Stimulated activated naive CD8-positive, alpha-beta T cell treated with anti-CD3 and anti-CD28 coated beads, Interleukin-15, amount 100 ng/mL, for 72 hours (primary cell): ENCODE data around the gene SLC9C1.

Experiments used
- ATAC-seq: fragments of 150-1000 bp; cut with Tn5 transposase; 2 replicates; pipeline ENCODE4 v1.10.0; 2021; ENCODE audit warnings: mild to moderate bottlenecking, moderate library complexity
- DNase-seq, 2 donors: peaks; one replicate each; pipeline ENCODE4 v3.0.0; 2021 to 2022
- H3K27ac Mint-ChIP-seq, 2 donors: one replicate each; pipeline ENCODE4 v1.8.0; 2022; ENCODE audit warnings: mild to moderate bottlenecking in 2 of 2, mixed read lengths in 2 of 2, moderate library complexity in 2 of 2
- H3K27me3 Mint-ChIP-seq: one replicate; pipeline ENCODE4 v1.8.0; 2022; ENCODE audit warnings: mixed read lengths
- H3K4me1 Mint-ChIP-seq: one replicate; pipeline ENCODE4 v1.8.0; 2022; ENCODE audit warnings: mild to moderate bottlenecking, mixed read lengths
- H3K4me3 Mint-ChIP-seq, 2 donors: one replicate each; pipeline ENCODE4 v1.8.0; 2022; ENCODE audit warnings: mild to moderate bottlenecking in 2 of 2, mixed read lengths in 2 of 2, moderate library complexity in 1 of 2
- H3K9me3 Mint-ChIP-seq, 2 donors: one replicate each; pipeline ENCODE4 v1.8.0; 2022; ENCODE audit warnings: mixed read lengths in 2 of 2

SLC9C1 gene

GRCh38 chr3:112293368-112294321, at the start of gene SLC9C1:
TSS of gene SLC9C1 (minus strand) at chr3:112294216. CDS start at chr3:112286791, 7,425 bp downstream.
- no peaks in the 10 kb centered on the region for H3K9me3 Mint-ChIP-seq
- H3K27ac Mint-ChIP-seq: peak within 1 kb of the TSS in 1 of 2 donors; percentile 80
- H3K27me3 Mint-ChIP-seq: no peaks in the 10 kb centered on the region
- peak; percentile 81 for ATAC-seq
- peak in 1 of 2 donors; percentile 30 for DNase-seq
- H3K4me1 Mint-ChIP-seq: peaks cover 24% of the 10 kb centered on the region
- H3K4me3 Mint-ChIP-seq: peak within 1 kb of the TSS; percentile 48 to 67

- ATAC-seq (no peak), DNase-seq (no peak)
- no peaks in the 10 kb centered on the region for H3K9me3 Mint-ChIP-seq
- no peak overlapping the region for H3K27ac Mint-ChIP-seq
- H3K4me3 Mint-ChIP-seq: no peak overlapping the region
- H3K4me1 Mint-ChIP-seq: peaks cover 43% of the 10 kb centered on the region
- no peaks in the 10 kb centered on the region for H3K27me3 Mint-ChIP-seq
Observed at GRCh38 chr3:112341386-112341785, 47.4 kb upstream of the SLC9C1 start.

- no peaks in the 10 kb centered on the region for H3K27me3 Mint-ChIP-seq
- no peak for ATAC-seq
- H3K4me3 Mint-ChIP-seq: no peak overlapping the region
- H3K4me1 Mint-ChIP-seq: peaks cover 55% of the 10 kb centered on the region
- no peak overlapping the region for H3K27ac Mint-ChIP-seq
- DNase-seq: no peak
- no peaks in the 10 kb centered on the region for H3K9me3 Mint-ChIP-seq
Observed at GRCh38 chr3:112339609-112340008, 45.6 kb upstream of the SLC9C1 start.

- ATAC-seq (no peak), DNase-seq (no peak)
- Mint-ChIP-seq H3K4me1 (peaks cover 60% of the 10 kb centered on the region), H3K27me3 (no peaks in the 10 kb centered on the region), H3K9me3 (no peaks in the 10 kb centered on the region), H3K27ac (no peak overlapping the region), H3K4me3 (no peak overlapping the region)
Observed at GRCh38 chr3:112339134-112339533, 45.1 kb upstream of the SLC9C1 start.

- Mint-ChIP-seq H3K4me3 (no peak overlapping the region), H3K27me3 (no peaks in the 10 kb centered on the region), H3K27ac (no peak overlapping the region), H3K4me1 (peaks cover 64% of the 10 kb centered on the region), H3K9me3 (no peaks in the 10 kb centered on the region)
- peak; percentile 24 for ATAC-seq
- no peak for DNase-seq
Observed at GRCh38 chr3:112338727-112339056, 44.7 kb upstream of the SLC9C1 start.

- ATAC-seq: peak; percentile 61
- H3K9me3 Mint-ChIP-seq: no peaks in the 10 kb centered on the region
- no peak for DNase-seq
- peak overlapping the region in 1 of 2 donors; percentile 2 for H3K27ac Mint-ChIP-seq
- no peak overlapping the region for H3K4me3 Mint-ChIP-seq
- H3K27me3 Mint-ChIP-seq: no peaks in the 10 kb centered on the region
- peaks cover 64% of the 10 kb centered on the region for H3K4me1 Mint-ChIP-seq
Observed at GRCh38 chr3:112338021-112338726, 44.2 kb upstream of the SLC9C1 start.

- Mint-ChIP-seq H3K4me1 (peaks cover 72% of the 10 kb centered on the region), H3K4me3 (peak overlapping the region; percentile 86 to 93), H3K27ac (peak overlapping the region in 1 of 2 donors; percentile 54)
Observed at GRCh38 chr3:112335434-112335781, 41.4 kb upstream of the SLC9C1 start.

GRCh38 chr3:112334691-112335433, 40.8 kb upstream of the SLC9C1 start:
- Mint-ChIP-seq H3K9me3 (no peaks in the 10 kb centered on the region), H3K4me3 (peak overlapping the region; percentile 86 to 93), H3K4me1 (peaks cover 71% of the 10 kb centered on the region), H3K27me3 (no peaks in the 10 kb centered on the region), H3K27ac (peak overlapping the region in 1 of 2 donors; percentile 54)
- no peak for DNase-seq
- peak; percentile 34 for ATAC-seq

More at GRCh38 chr3:112335434-112335781, 41.4 kb upstream of the SLC9C1 start:
- Mint-ChIP-seq H3K9me3 (no peaks in the 10 kb centered on the region), H3K27me3 (no peaks in the 10 kb centered on the region)
- no peak for DNase-seq
- peak; percentile 57 for ATAC-seq

GRCh38 chr3:112333381-112334317, 39.6 kb upstream of the SLC9C1 start:
- no peaks in the 10 kb centered on the region for H3K9me3 Mint-ChIP-seq
- DNase-seq: peak; percentile 30 to 37
- peak; percentile 64 for ATAC-seq
- peaks cover 62% of the 10 kb centered on the region for H3K4me1 Mint-ChIP-seq
- H3K27ac Mint-ChIP-seq: peak overlapping the region; percentile 93 to 96
- no peaks in the 10 kb centered on the region for H3K27me3 Mint-ChIP-seq
- peak overlapping the region; percentile 86 to 93 for H3K4me3 Mint-ChIP-seq

- peak within 1 kb of the TSS; percentile 93 to 96 for H3K27ac Mint-ChIP-seq
- H3K4me1 Mint-ChIP-seq: peaks cover 56% of the 10 kb centered on the region
- H3K27me3 Mint-ChIP-seq: no peaks in the 10 kb centered on the region
- H3K9me3 Mint-ChIP-seq: no peaks in the 10 kb centered on the region
- peak within 1 kb of the TSS; percentile 86 to 93 for H3K4me3 Mint-ChIP-seq
- peak; percentile 83 for ATAC-seq
- peak; percentile 52 to 63 for DNase-seq
Observed at GRCh38 chr3:112333002-112333380, 39.0 kb upstream of the SLC9C1 start, which contains the start of gene CD200. TSS of gene CD200 (plus strand) at chr3:112333156. CDS start at chr3:112333213, 57 bp downstream.

GRCh38 chr3:112331851-112332250, 37.8 kb upstream of the SLC9C1 start:
- no peak for ATAC-seq
- peak overlapping the region; percentile 86 to 93 for H3K4me3 Mint-ChIP-seq

GRCh38 chr3:112327371-112327951, 33.4 kb upstream of the SLC9C1 start:
- H3K27ac Mint-ChIP-seq: no peak overlapping the region
- DNase-seq: peak; percentile 28 to 33
- peaks cover 10% of the 10 kb centered on the region for H3K27me3 Mint-ChIP-seq
- no peaks in the 10 kb centered on the region for H3K9me3 Mint-ChIP-seq
- H3K4me3 Mint-ChIP-seq: no peak overlapping the region
- ATAC-seq: peak; percentile 100
- H3K4me1 Mint-ChIP-seq: peaks cover 13% of the 10 kb centered on the region

More at GRCh38 chr3:112331851-112332250, 37.8 kb upstream of the SLC9C1 start:
- no peaks in the 10 kb centered on the region for H3K27me3 Mint-ChIP-seq
- H3K27ac Mint-ChIP-seq: no peak overlapping the region
- H3K9me3 Mint-ChIP-seq: no peaks in the 10 kb centered on the region
- H3K4me1 Mint-ChIP-seq: peaks cover 46% of the 10 kb centered on the region
- no peak for DNase-seq

GRCh38 chr3:112321867-112322652, 28.0 kb upstream of the SLC9C1 start:
- H3K27ac Mint-ChIP-seq: no peak overlapping the region
- H3K9me3 Mint-ChIP-seq: no peaks in the 10 kb centered on the region
- H3K4me3 Mint-ChIP-seq: no peak overlapping the region
- DNase-seq: no peak
- H3K4me1 Mint-ChIP-seq: peaks cover 7% of the 10 kb centered on the region
- no peak for ATAC-seq
- H3K27me3 Mint-ChIP-seq: peaks cover 15% of the 10 kb centered on the region
